Prostate gland (tissue), 2 donors: Measurements from ENCODE around the gene CADPS.

Experiments used
- CTCF ChIP-seq, 4 experiments: fragments of 200-600 bp in 2 of 4; fragments of 450-650 bp in 2 of 4; sonication (generic) in 2 of 4; IDR thresholded peaks; 1 replicate in 3 of 4; 2 replicates in 1 of 4; pipeline ENCODE4 v1.5.1; 2016 to 2019; ENCODE audit warnings: antibody characterized with exemption in 4 of 4, mild to moderate bottlenecking in 2 of 4, moderate library complexity in 2 of 4
- POLR2A ChIP-seq: fragments of 450-650 bp; IDR thresholded peaks from one replicate; pipeline ENCODE4 v1.6.1; 2016; ENCODE audit warnings: antibody characterized with exemption, mild to moderate bottlenecking
- POLR2AphosphoS5 ChIP-seq: sonication (generic); formaldehyde crosslinking; IDR thresholded peaks from one replicate; pipeline ENCODE4 v1.6.1; 2017; ENCODE audit warnings: antibody characterized with exemption

- TF ChIP-seq CTCF (IDR thresholded peaks at IDR 0.05), result no peak
- no peak for TF ChIP-seq POLR2A
- no peak for TF ChIP-seq POLR2AphosphoS5
Measured at GRCh38 chr3:62723914-62724217, 151.3 kb downstream of the CADPS start.
